HL-60 (cell line): ENCODE measurements around the gene CIAO3.
"Not testable (repeated sequence)": the region's sequence is repeated elsewhere in the genome, so short reads cannot be mapped to it uniquely, and the experiment has no call there.

ENCODE experiments used
- CTCF ChIP-seq: IDR thresholded peaks from one replicate; pipeline ENCODE4 v1.5.1; 2011; ENCODE audit warnings: low read length, control low read depth, inconsistent platforms; ENCODE audit not compliant: insufficient read depth
- POLR2AphosphoS5 ChIP-seq: IDR thresholded peaks from 2 replicates; pipeline ENCODE4 v1.6.1; 2012; ENCODE audit warnings: low read depth

GRCh38 chr16:712740-713250, 28.0 kb downstream of the CIAO3 start:
- TF ChIP-seq CTCF, POLR2AphosphoS5: not testable (repeated sequence)
